SK-N-SH treated with all-trans-retinoic acid at 6 μM for 48 hours (cell line): ENCODE data around the gene SURF4.

Source experiments
- ARNTL ChIP-seq: fragments of 450-650 bp; formaldehyde crosslinking; IDR thresholded peaks from 2 replicates; pipeline ENCODE4 v1.5.0; 2020; ENCODE audit warnings: low read depth, mild to moderate bottlenecking, moderate library complexity, borderline replicate concordance
- CSDC2 ChIP-seq: fragments of 250-450 bp; sonication (Bioruptor Pico); IDR thresholded peaks from 2 replicates; pipeline ENCODE4 v1.5.0; 2020; ENCODE audit warnings: mild to moderate bottlenecking, moderate library complexity
- ESRRG ChIP-seq: fragments of 250-450 bp; sonication (Bioruptor Pico); IDR thresholded peaks from 2 replicates; pipeline ENCODE4 v1.6.1; 2021; ENCODE audit warnings: mild to moderate bottlenecking
- PATZ1 ChIP-seq: fragments of 250-450 bp; sonication (Bioruptor Pico); IDR thresholded peaks from 2 replicates; pipeline ENCODE4 v1.8.0; 2020; ENCODE audit warnings: mild to moderate bottlenecking, moderate library complexity, borderline replicate concordance
- SNAI2 ChIP-seq: fragments of 250-450 bp; sonication (Bioruptor Pico); IDR thresholded peaks from 2 replicates; pipeline ENCODE4 v1.5.0; 2020; ENCODE audit warnings: mild to moderate bottlenecking, moderate library complexity
- TSHZ2 ChIP-seq: fragments of 250-450 bp; sonication (Bioruptor Pico); IDR thresholded peaks from 2 replicates; pipeline ENCODE4 v1.5.0; 2020; ENCODE audit warnings: mild to moderate bottlenecking, moderate library complexity
- ZFP3 ChIP-seq: fragments of 250-450 bp; sonication (Bioruptor Pico); IDR thresholded peaks from 2 replicates; pipeline ENCODE4 v1.5.0; 2020; ENCODE audit warnings: mild to moderate bottlenecking, moderate library complexity
- ZFP30 ChIP-seq: fragments of 450-650 bp; formaldehyde crosslinking; IDR thresholded peaks from 2 replicates; pipeline ENCODE4 v1.5.0; 2022; ENCODE audit warnings: mild to moderate bottlenecking, moderate library complexity
- ZNF70 ChIP-seq: fragments of 450-650 bp; formaldehyde crosslinking; IDR thresholded peaks from 2 replicates; pipeline ENCODE4 v1.5.0; 2020; ENCODE audit warnings: mild to moderate bottlenecking, moderate library complexity

GRCh38 chr9:133393399-133393798, 17.5 kb upstream of the SURF4 start:
- no peak for TF ChIP-seq ARNTL
- no peak for TF ChIP-seq PATZ1 (CRISPR knock-in tag)
- no peak for TF ChIP-seq ZFP3 (CRISPR knock-in tag)
- no peak for TF ChIP-seq TSHZ2
- no peak for TF ChIP-seq ZFP30 (CRISPR knock-in tag)
- no peak for TF ChIP-seq ESRRG (CRISPR knock-in tag)
- TF ChIP-seq ZNF70 (CRISPR knock-in tag), result no peak
- TF ChIP-seq SNAI2 (CRISPR knock-in tag), result no peak
- TF ChIP-seq CSDC2, result no peak
